ENCODE measurements around the gene GATAD2A. TPM values are rescaled to one million over a fixed set of nuclear protein-coding genes. Genes with fewer than 3 reads are reported as not detected.

The GATAD2A gene
- total RNA-seq, 1 donor from 2014 or later: 150 TPM

DNA sequence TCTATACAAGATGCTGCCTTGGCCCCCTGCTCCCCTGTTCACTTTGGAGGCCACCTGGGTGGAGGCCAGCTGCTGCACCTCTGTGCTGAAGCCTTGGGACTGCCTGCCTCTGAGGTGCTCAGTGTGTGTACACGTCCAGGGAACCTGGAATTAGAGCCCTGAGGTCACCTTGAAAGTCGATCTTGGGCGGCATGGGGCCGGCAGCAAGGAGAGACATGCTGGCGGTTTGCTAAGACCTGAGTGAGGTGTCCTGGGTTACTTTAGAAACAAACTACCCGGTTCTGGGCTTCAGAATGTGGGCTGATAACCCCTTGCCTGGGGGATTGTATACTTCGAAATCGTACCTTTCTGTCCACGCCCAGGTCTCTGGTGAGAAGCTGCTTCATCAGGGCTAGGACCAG, 84.3 kb downstream of the GATAD2A start:
- Mint-ChIP-seq H3K9me3 (no peaks in the 10 kb centered on the region), H3K4me3 (peak overlapping the region; percentile 83)
- TF ChIP-seq CTCF (conservative IDR thresholded peaks at IDR 0.05): no peak

GRCh38 chr19:19490214-19490968, 84.9 kb downstream of the GATAD2A start:
- Mint-ChIP-seq H3K27me3 (ENCODE audit: low read depth) (no peaks in the 10 kb centered on the region), H3K4me3 (peak overlapping the region; percentile 67), H3K4me1 (peaks cover 33% of the 10 kb centered on the region), H3K36me3 (ENCODE audit: low read depth) (no peaks in the 10 kb centered on the region), H3K9me3 (no peaks in the 10 kb centered on the region), H3K27ac (ENCODE audit: unreplicated experiment) (peak overlapping the region; percentile 73)
- TF ChIP-seq CTCF (conservative IDR thresholded peaks at IDR 0.05): peak; percentile 91
- DNase-seq (ENCODE audit: low read depth, low spot score): peak; percentile 85

More for the DNA sequence above, 84.3 kb downstream of the GATAD2A start:
- Mint-ChIP-seq H3K27ac (ENCODE audit: unreplicated experiment) (peak overlapping the region; percentile 99), H3K36me3 (ENCODE audit: low read depth) (no peaks in the 10 kb centered on the region), H3K27me3 (ENCODE audit: low read depth) (no peaks in the 10 kb centered on the region), H3K4me1 (peaks cover 33% of the 10 kb centered on the region)
- no peak for DNase-seq (ENCODE audit: low read depth, low spot score)

- H3K4me3 Mint-ChIP-seq: no peak overlapping the region
- no peak overlapping the region for H3K27ac Mint-ChIP-seq (ENCODE audit: unreplicated experiment)
- H3K9me3 Mint-ChIP-seq: no peaks in the 10 kb centered on the region
- no peak for DNase-seq (ENCODE audit: low read depth, low spot score)
- H3K27me3 Mint-ChIP-seq (ENCODE audit: low read depth): no peaks in the 10 kb centered on the region
- TF ChIP-seq CTCF (conservative IDR thresholded peaks at IDR 0.05): no peak
- H3K36me3 Mint-ChIP-seq (ENCODE audit: low read depth): no peaks in the 10 kb centered on the region
- peaks cover 33% of the 10 kb centered on the region for H3K4me1 Mint-ChIP-seq
These were observed 86.0 kb downstream of the GATAD2A start for GRCh38 chr19:19491321-19492025.

- Mint-ChIP-seq H3K27ac (ENCODE audit: unreplicated experiment) (no peak overlapping the region), H3K4me3 (no peak overlapping the region), H3K36me3 (ENCODE audit: low read depth) (no peaks in the 10 kb centered on the region), H3K4me1 (peaks cover 33% of the 10 kb centered on the region), H3K27me3 (ENCODE audit: low read depth) (no peaks in the 10 kb centered on the region), H3K9me3 (no peaks in the 10 kb centered on the region)
- no peak for TF ChIP-seq CTCF (conservative IDR thresholded peaks at IDR 0.05)
- DNase-seq (ENCODE audit: low read depth, low spot score): no peak
These were observed 86.6 kb downstream of the GATAD2A start for GRCh38 chr19:19492026-19492610.

GRCh38 chr19:19493841-19494546, 88.5 kb downstream of the GATAD2A start:
- H3K4me1 Mint-ChIP-seq: peaks cover 17% of the 10 kb centered on the region
- H3K27me3 Mint-ChIP-seq (ENCODE audit: low read depth): no peaks in the 10 kb centered on the region
- DNase-seq (ENCODE audit: low read depth, low spot score): no peak
- H3K36me3 Mint-ChIP-seq (ENCODE audit: low read depth): no peaks in the 10 kb centered on the region
- no peaks in the 10 kb centered on the region for H3K9me3 Mint-ChIP-seq
- no peak overlapping the region for H3K4me3 Mint-ChIP-seq
- peak overlapping the region; percentile 84 for H3K27ac Mint-ChIP-seq (ENCODE audit: unreplicated experiment)
- no peak for TF ChIP-seq CTCF (conservative IDR thresholded peaks at IDR 0.05)

Measured in neural crest cell (in vitro differentiated cells).